IPS DF 4.7 (cell line): Measurements from ENCODE around the gene ZNF382.
"Not testable (repeated sequence)": the region's sequence is repeated elsewhere in the genome, so short reads cannot be mapped to it uniquely, and the experiment has no call there.

Source experiments
- DNase-seq: peaks from one replicate; pipeline ENCODE4 v3.0.0-alpha.2; 2013; ENCODE audit warnings: low spot score; ENCODE audit errors: extremely low read depth

The ZNF382 gene

GRCh38 chr19:36605101-36605876 is at the start of gene ZNF382:
Gene ZNF382, plus strand, starts transcription at chr19:36605313. Its CDS starts 4,602 bp downstream, at chr19:36609915.
- no peak for DNase-seq

GRCh38 chr19:36564391-36564790 is 40.7 kb upstream of the ZNF382 start:
- no peak for DNase-seq

- no peak for DNase-seq
Observed at GRCh38 chr19:36572593-36573019, 32.5 kb upstream of the ZNF382 start.

- peak; percentile 89 for DNase-seq
Observed at GRCh38 chr19:36573020-36573894, 31.9 kb upstream of the ZNF382 start, which contains the start of gene ZNF529. Gene ZNF529, minus strand, starts transcription at chr19:36573292. Its CDS starts 946 bp downstream, at chr19:36572346.

- DNase-seq = no peak
Observed at GRCh38 chr19:36573895-36574720, 31.0 kb upstream of the ZNF382 start.

- DNase-seq = no peak
Observed at GRCh38 chr19:36574741-36575140, 30.4 kb upstream of the ZNF382 start.

- DNase-seq = no peak
Observed at GRCh38 chr19:36577271-36577996, 27.7 kb upstream of the ZNF382 start.

- no peak for DNase-seq
Observed at GRCh38 chr19:36579255-36579654, 25.9 kb upstream of the ZNF382 start.

- not testable (repeated sequence) for DNase-seq
Observed at GRCh38 chr19:36602681-36603080, 2.4 kb upstream of the ZNF382 start.

- DNase-seq = no peak
Observed at GRCh38 chr19:36604656-36605100, 435 bp upstream of the ZNF382 start.

GRCh38 chr19:36605877-36606478 is 865 bp downstream of the ZNF382 start:
- no peak for DNase-seq

- DNase-seq = no peak
Observed at GRCh38 chr19:36627057-36627456, 21.9 kb downstream of the ZNF382 start.

- no peak for DNase-seq
Observed at GRCh38 chr19:36635342-36635741, 30.2 kb downstream of the ZNF382 start.

GRCh38 chr19:36638862-36639510 is 33.9 kb downstream of the ZNF382 start:
- no peak for DNase-seq

- no peak for DNase-seq
Observed at GRCh38 chr19:36646746-36647145, 41.6 kb downstream of the ZNF382 start.

GRCh38 chr19:36652958-36653357 is 47.8 kb downstream of the ZNF382 start:
- no peak for DNase-seq

- no peak for DNase-seq
Observed at GRCh38 chr19:36665832-36666231, 60.7 kb downstream of the ZNF382 start.

- no peak for DNase-seq
Observed at GRCh38 chr19:36668646-36669045, 63.5 kb downstream of the ZNF382 start.

- DNase-seq = no peak
Observed at GRCh38 chr19:36672368-36672767, 67.3 kb downstream of the ZNF382 start.

- DNase-seq = no peak
Observed at GRCh38 chr19:36674201-36674600, 69.1 kb downstream of the ZNF382 start.
